Stimulated activated naive CD4-positive, alpha-beta T cell (primary cell): Measurements from ENCODE around the gene PLK2.

Experiments
- DNase-seq, 6 experiments: peaks; one replicate each; lab custom pipeline; 2025; lab: John Stamatoyannopoulos, UW

Gene PLK2

GRCh38 chr5:58477760-58478376, 18.0 kb upstream of the PLK2 start:
- no peak for DNase-seq

- DNase-seq = no peak
Measured at GRCh38 chr5:58475404-58475803, 15.5 kb upstream of the PLK2 start.

DNA sequence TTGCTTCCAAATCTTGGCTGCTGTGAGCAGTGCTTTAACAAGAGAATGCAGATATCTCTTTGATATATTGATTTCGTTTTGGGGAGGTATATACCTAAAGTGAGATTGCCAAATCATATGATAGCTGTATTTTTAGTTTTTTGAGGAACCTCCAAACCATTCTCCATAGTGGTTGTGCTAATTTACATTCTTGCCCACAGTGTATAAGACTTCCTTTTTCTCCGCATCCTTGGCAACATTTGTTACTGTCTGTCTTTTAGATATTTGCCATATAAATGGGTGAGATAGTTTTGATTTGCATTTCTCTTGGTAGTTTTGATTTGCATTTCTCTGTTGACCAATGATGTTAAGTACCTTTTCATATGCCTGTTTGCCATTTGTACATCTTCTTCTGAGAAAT, 10.0 kb upstream of the PLK2 start:
- no peak for DNase-seq

DNA sequence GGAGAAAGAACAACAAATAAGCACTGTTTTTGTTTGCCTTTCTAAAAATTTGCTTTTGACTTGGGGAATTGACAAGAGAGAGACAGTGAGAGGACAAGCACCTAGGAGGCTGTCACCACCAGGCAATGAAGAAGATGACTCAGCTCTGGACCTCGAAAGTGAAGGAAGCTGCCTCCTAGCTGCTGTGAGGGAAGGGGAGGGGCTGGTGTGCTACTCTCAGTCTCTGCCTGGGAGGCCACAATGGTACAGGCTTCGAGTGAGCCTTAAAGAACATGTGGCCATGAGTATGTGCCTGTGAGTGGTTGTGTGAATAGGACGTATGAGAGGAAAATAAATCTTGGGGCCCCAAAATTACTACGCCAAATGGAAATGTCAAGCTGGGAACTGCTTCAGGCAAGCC, 7.1 kb upstream of the PLK2 start:
- DNase-seq = no peak

DNA sequence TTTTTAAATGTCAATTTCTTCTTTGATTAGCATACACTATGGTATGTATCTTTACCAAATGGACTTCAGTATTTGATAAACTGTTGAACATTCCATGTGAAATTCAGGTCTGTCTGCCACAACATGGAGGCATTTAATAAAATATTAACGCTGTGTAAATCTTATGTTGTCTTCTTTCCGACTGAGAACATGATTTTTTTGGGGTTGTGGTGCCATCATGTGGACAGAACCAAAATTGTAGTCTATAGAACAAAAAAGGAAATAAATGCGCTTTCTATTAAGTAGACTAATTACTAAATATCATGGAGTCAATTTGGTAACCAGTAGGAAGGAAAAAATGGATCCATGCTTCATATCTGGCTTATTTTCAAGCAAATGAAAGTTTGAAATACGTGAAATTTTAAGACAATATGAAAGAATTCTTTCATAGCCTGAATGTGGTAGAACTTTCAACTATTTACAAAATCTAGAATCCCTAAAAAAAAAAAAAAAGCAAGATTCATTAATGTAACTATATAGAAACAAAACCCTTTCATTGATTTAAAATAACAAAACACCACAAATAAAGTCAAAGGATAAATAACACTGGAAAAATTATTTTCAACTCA, 2.8 kb upstream of the PLK2 start:
- DNase-seq = peak; percentile 2 to 68 (median 24)

DNA sequence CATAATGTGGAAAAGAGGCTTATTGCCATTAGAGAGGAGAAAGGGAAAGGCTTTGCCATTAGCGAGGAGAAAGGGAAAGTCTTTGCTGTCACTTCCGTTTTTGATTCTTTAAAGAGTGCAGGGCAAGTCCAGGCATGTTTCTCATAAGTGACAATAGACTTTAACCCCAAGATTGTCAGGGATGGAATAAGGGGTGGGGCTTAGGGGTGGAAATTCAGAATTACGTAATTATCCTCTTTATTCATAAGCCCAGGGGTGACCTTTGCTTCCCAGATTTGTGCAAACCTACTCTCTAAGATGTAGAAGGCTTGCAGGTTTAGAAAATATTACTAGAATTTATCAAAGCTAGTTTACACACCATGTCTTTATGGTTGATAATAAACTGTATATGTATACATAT, 2.3 kb upstream of the PLK2 start:
- no peak for DNase-seq

DNA sequence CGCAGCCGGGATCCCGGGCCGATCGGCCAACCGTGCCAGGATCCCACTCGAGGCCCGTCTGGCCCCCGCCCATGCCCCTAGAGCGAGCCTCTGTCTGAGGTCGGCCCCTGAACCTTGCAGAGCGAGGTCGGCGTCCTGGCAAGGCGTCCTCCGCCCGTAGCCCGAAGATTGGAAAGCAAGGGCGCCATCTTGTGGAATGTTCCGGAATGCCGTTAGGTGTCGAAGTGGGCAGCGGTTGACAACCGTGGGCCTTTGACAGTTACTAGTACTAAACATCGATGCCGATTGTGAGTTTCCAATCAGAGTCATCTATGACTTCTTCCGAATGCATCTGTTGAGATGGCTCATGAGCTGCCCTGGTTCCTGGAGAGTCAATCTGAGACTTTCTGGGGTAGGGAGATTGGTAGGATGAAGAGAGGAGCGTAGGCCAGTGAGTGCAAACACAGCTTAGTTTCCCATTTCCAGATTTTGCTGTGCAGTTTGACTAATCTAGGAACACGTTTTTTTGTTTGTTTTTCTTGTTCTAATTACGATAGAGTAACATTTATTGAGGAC, 923 bp upstream of the PLK2 start:
- DNase-seq = peak; percentile 74 to 96 (median 84)

GRCh38 chr5:58459146-58460001, 512 bp downstream of the PLK2 start:
- peak in 4 of 6 experiments; percentile 30 to 66 (median 52) for DNase-seq

GRCh38 chr5:58458743-58459145, 1.1 kb downstream of the PLK2 start:
- peak in 2 of 6 experiments; percentile 20 to 39 for DNase-seq

GRCh38 chr5:58458141-58458742, 1.6 kb downstream of the PLK2 start:
- DNase-seq = no peak

DNA sequence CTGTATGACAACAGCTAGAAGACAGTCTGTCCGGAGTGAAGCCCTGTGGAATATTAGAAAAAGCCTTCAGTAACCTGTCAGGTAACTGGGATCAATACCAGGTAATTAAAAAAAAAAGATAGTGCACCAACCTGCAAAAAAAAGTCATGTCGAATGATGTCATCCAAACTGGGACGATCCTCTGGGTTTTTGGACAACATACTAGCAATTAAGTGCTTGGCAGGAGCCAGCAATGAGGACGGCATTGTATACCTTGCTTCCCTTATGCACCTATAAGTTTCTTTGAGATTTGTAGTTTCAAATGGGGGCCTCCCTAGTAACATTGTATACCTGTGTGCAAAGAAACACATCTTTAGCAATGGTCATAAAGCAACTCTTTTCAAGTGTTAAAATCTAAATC, 2.8 kb downstream of the PLK2 start:
- DNase-seq = no peak

- no peak for DNase-seq
Measured at GRCh38 chr5:58456486-58456885, 3.4 kb downstream of the PLK2 start.

- no peak for DNase-seq
Measured at GRCh38 chr5:58456026-58456425, 3.9 kb downstream of the PLK2 start.

DNA sequence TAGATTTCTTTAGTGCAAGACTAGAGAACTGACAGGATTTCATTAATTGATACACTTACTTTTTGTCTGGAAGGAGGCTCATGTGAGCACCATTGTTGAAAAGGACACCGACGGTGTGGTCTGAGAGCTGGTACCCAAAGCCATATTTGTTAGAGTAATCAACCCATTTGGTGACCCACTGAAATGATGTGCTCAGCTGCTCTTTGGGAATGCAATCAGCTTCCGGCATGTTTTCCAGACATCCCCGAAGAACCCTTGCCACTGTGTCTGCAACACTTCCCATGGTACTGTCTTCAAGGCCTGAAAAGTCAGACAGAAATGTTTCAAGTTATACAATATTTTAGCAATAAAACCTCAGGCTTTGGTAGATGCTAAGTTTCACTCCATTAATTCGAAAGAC, 4.4 kb downstream of the PLK2 start:
- DNase-seq = no peak

DNA sequence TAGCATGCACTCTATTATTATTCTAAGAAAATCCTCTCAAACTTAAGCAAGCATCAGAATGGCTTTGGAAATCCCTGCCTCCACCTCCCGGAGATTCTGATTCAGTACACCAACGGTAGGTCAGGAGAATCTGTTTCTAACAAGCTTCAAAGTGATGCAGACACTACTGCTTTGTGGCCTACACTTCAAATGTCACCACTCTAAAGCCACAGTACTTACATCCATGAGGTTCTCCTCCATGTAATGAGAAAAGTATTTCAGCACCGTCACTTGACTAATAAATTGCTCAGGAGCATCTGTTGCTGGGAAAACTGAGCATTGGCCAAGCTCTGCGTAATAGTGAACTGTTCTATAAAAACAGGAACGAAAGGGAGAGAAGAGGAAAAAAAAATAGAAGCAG, 4.8 kb downstream of the PLK2 start:
- DNase-seq = no peak

- DNase-seq = no peak
Measured at GRCh38 chr5:58454025-58454424, 5.9 kb downstream of the PLK2 start.

DNA sequence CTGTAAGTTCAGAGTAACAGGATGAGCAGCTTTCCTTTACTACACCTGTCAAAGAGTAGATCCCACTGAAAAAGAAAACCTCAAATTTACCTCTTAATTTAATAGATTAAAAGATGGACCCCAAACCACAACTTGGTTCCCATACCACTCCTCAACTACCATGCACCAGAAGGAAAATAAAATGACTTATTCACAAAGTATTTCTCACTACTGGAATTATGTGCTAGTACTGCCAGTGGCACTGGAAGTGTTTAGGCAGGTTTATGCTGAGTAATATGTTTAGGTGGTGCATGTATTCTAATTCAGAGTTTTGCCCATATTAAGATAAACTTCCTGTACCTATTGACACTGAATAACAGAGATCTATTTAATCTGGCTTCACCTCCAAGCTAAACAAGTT, 6.6 kb downstream of the PLK2 start:
- DNase-seq = no peak

DNA sequence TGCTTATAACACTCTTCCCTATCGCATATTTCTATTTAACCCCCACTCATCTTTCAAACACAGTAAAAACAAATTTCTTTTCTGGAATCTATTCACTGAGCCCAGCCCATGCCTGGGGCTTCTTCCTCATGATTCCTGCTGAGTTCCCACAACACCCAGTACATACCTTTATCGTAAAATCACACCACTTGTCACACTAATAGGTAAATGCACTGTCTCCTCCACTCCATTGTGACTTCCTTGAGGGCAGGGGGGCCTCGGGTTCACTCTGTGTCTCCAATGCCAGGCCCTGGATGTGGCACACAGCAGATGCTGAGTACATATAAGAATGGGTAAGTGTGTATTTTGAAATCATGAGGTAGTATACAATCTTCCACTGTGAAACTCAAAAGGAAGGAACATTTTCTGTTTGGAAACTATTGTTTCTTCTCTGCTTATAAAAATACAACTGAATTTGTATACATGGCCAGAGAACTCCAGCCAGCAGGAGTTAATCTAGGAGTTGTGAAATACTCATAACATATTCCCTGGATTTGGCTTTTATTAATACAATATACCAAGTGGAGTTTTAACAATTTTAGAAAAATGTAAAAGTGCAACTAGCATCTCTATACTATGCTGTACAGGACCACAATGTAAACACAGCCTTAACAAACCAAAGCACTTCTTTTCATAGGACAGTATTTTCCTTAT, 7.2 kb downstream of the PLK2 start:
- no peak for DNase-seq

DNA sequence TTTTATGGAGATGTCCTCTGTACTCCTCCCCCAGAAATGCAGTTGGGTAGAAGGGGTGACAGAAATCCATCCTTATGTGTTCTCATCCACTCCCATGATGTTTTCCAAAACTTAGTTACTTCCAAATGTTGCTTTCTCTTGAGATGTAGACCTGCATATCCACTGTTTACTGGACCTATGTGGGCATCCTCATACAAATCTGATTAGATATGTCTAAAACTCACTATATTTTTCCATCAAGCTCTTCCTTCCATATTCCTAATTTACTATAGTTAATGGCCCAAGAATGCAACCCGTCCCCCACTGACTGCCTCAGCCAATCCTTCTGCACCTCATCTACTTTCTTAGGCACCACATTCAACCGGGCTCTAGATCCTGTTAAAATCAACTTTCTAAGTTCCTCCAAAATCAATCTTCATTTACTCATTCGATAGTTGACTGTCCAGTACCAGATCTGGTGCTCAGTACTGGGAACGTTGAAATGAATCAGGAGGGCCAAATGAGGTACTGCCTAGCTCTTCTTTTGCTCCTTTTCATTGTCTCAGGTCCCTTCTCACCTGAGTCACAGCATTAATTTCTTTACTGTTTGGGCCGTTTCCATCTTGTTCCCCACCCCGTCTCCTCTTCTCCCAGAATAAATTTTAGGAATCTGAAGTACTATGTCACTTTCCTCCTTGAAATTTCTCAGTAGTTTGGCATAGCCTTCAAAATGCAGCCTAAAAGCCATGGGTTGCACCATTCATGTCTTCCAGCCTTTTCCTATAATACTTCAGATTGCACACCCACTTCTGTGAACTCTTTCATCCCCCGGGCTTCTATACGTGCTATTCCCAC, 7.9 kb downstream of the PLK2 start:
- DNase-seq = no peak

GRCh38 chr5:58450811-58451629, 8.9 kb downstream of the PLK2 start:
- no peak for DNase-seq
